ENCODE data around the gene KRT38. TPM values are rescaled to one million over a fixed set of nuclear protein-coding genes. Genes with fewer than 3 reads are reported as not detected.

KRT38 gene
- total RNA-seq, 2 donors from 2014 or later: not detected

DNA sequence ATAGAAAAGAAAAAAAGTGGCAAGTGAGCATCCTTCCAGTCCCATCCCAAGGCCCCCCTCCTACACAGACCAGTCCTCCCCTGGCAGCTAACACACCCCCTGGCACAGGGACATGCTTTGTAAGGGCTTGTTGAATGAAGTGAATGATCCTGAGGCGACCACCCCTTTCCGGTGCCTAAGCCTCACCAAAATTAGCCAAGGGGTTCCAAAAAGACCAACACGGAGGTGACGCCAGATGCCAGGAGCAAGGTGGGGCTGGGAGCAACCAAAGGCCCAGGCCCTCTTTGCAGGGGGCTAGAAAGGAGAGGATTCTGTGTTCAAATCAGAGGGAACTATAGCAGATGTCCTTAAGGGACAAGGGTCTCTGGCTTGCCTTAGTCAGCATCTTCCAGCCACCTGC, 34.6 kb upstream of the KRT38 start:
- ATAC-seq (no peak), DNase-seq (ENCODE audit: low spot score) (no peak)
- Mint-ChIP-seq H3K4me3 (no peak overlapping the region), H3K27me3 (peaks cover 7% of the 10 kb centered on the region in 2 donors), H3K4me1 (ENCODE audit: low read depth in 2 of 2) (no peaks in the 10 kb centered on the region), H3K36me3 (no peaks in the 10 kb centered on the region), H3K9me3 (no peaks in the 10 kb centered on the region), H3K27ac (no peak overlapping the region)

GRCh38 chr17:41474863-41475262, 34.1 kb upstream of the KRT38 start:
- no peaks in the 10 kb centered on the region for H3K9me3 Mint-ChIP-seq
- H3K4me3 Mint-ChIP-seq: no peak overlapping the region

GRCh38 chr17:41468346-41468745, 27.6 kb upstream of the KRT38 start:
- Mint-ChIP-seq H3K4me3 (no peak overlapping the region), H3K36me3 (no peaks in the 10 kb centered on the region), H3K27me3 (peaks cover 6 to 7% of the 10 kb centered on the region in 2 donors), H3K4me1 (ENCODE audit: low read depth in 2 of 2) (no peaks in the 10 kb centered on the region), H3K9me3 (no peaks in the 10 kb centered on the region), H3K27ac (no peak overlapping the region)
- no peak for DNase-seq (ENCODE audit: low spot score)
- no peak for ATAC-seq

More at GRCh38 chr17:41474863-41475262, 34.1 kb upstream of the KRT38 start:
- H3K4me1 Mint-ChIP-seq (ENCODE audit: low read depth in 2 of 2): no peaks in the 10 kb centered on the region
- no peak overlapping the region for H3K27ac Mint-ChIP-seq
- ATAC-seq (no peak), DNase-seq (ENCODE audit: low spot score) (no peak)
- peaks cover 7% of the 10 kb centered on the region in 2 donors for H3K27me3 Mint-ChIP-seq
- no peaks in the 10 kb centered on the region for H3K36me3 Mint-ChIP-seq

DNA sequence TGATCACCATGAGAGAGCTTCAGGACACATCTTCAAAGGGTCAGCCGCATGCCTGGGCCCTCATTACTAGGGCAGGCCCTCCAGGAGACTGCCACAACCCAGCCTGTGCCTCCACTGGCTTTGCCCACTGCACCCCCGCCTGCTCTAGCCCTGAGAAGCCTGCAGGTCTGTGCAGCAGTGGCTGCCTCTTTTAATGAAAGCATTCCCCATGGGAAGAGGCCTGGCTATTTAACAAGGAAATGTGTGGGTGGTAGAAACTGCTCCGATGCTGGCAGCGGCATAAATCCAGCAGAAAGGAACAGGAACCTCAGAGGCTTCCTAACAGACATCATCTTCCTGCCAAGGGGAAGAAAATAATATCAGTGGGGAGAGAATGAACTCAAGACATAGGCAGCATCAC, 26.8 kb upstream of the KRT38 start:
- no peak overlapping the region for H3K27ac Mint-ChIP-seq
- H3K4me1 Mint-ChIP-seq (ENCODE audit: low read depth in 2 of 2): no peaks in the 10 kb centered on the region
- no peak overlapping the region for H3K4me3 Mint-ChIP-seq
- peaks cover 0 to 3% of the 10 kb centered on the region in 2 donors for H3K27me3 Mint-ChIP-seq
- H3K9me3 Mint-ChIP-seq: no peaks in the 10 kb centered on the region
- DNase-seq (ENCODE audit: low spot score) (no peak), ATAC-seq (no peak)
- no peaks in the 10 kb centered on the region for H3K36me3 Mint-ChIP-seq

DNA sequence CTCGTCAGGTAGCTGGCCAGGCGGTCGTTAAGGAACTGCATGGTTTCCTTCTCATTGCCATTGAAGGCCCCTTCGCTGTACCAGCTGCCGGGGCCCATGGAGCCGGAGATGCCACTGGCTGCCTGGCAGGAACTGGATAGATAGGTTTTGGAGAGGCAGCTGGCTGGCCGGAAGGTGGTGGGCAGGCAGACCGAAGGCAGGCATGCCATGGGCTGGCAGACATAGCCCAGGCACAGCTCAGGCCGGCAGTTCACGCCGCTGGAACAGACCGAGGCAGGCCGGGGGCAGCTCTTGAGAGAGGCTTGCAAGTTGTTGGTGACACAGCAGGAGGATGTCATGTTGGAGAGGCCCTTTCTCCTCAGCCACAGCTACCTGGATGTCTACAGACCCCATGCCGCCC, 26.2 kb upstream of the KRT38 start, which contains the start of gene KRT32:
KRT32 (minus strand) TSS at position 399 of the 400 bp plus-strand sequence; CDS start at position 338, 61 bp downstream.
- Mint-ChIP-seq H3K4me3 (no peak within 1 kb of the TSS), H3K4me1 (ENCODE audit: low read depth in 2 of 2) (no peaks in the 10 kb centered on the region), H3K36me3 (no peaks in the 10 kb centered on the region), H3K9me3 (no peaks in the 10 kb centered on the region), H3K27ac (no peak within 1 kb of the TSS), H3K27me3 (peaks cover 0 to 3% of the 10 kb centered on the region in 2 donors)
- DNase-seq (ENCODE audit: low spot score): no peak
- no peak for ATAC-seq

DNA sequence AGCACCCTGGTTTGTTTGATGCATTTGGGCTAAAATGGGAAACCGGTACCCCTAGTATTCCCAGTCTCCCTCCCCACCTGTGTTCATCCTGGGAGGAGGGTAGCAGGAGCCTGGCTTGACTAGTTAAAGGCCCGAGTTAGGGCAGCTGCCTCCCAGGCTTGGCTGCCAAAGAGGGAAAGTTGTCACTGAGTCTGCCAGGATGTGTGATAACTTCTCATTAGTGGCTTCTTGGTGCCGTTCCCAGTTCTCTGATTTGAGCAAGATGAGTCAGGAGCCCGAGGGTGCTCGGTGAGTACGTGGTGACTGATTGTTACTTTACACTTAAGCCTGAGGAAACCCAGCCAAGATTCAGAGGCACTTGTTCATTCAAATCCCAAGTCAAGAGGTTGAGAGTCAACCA, 23.9 kb upstream of the KRT38 start:
- DNase-seq (ENCODE audit: low spot score): no peak
- peaks cover 7 to 8% of the 10 kb centered on the region in 2 donors for H3K27me3 Mint-ChIP-seq
- H3K9me3 Mint-ChIP-seq: no peaks in the 10 kb centered on the region
- no peaks in the 10 kb centered on the region for H3K36me3 Mint-ChIP-seq
- no peaks in the 10 kb centered on the region for H3K4me1 Mint-ChIP-seq (ENCODE audit: low read depth in 2 of 2)
- H3K27ac Mint-ChIP-seq: no peak overlapping the region
- ATAC-seq: peak in 1 of 2 donors; percentile 34
- H3K4me3 Mint-ChIP-seq: no peak overlapping the region

- Mint-ChIP-seq H3K27ac (no peak overlapping the region), H3K4me1 (ENCODE audit: low read depth in 2 of 2) (no peaks in the 10 kb centered on the region), H3K27me3 (peaks cover 7 to 8% of the 10 kb centered on the region in 2 donors), H3K9me3 (no peaks in the 10 kb centered on the region), H3K36me3 (no peaks in the 10 kb centered on the region), H3K4me3 (no peak overlapping the region)
- DNase-seq (ENCODE audit: low spot score) (no peak), ATAC-seq (no peak)
Observed at GRCh38 chr17:41464173-41464572, 23.4 kb upstream of the KRT38 start.

- no peak overlapping the region for H3K27ac Mint-ChIP-seq
- H3K27me3 Mint-ChIP-seq: peaks cover 6 to 8% of the 10 kb centered on the region in 2 donors
- no peaks in the 10 kb centered on the region for H3K4me1 Mint-ChIP-seq (ENCODE audit: low read depth in 2 of 2)
- ATAC-seq: no peak
- no peak for DNase-seq (ENCODE audit: low spot score)
- no peaks in the 10 kb centered on the region for H3K36me3 Mint-ChIP-seq
- no peak overlapping the region for H3K4me3 Mint-ChIP-seq
- H3K9me3 Mint-ChIP-seq: no peaks in the 10 kb centered on the region
Observed at GRCh38 chr17:41463746-41464145, 23.0 kb upstream of the KRT38 start.

DNA sequence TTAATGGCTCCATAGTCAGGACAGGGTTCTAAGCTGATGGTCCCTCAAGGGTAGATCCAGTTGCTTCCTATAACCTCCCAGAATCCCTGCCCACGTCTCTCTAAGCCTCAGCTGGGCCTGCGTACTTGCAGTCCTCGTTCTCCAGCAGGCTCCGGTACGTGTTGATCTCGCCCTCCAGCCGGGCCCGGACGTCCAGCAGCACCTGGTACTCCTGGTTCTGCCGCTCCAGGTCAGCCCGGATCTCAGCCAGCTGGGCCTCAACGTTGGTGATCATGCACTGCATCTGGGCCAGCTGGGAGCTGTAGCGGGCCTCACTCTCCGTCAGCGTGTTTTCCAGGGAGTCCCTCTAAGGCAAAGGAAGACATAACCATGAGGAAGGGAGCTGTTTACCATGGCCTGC, 21.9 kb upstream of the KRT38 start:
- no peaks in the 10 kb centered on the region for H3K36me3 Mint-ChIP-seq
- ATAC-seq (no peak), DNase-seq (ENCODE audit: low spot score) (no peak)
- H3K27me3 Mint-ChIP-seq: peaks cover 8 to 10% of the 10 kb centered on the region in 2 donors
- H3K9me3 Mint-ChIP-seq: no peaks in the 10 kb centered on the region
- no peak overlapping the region for H3K27ac Mint-ChIP-seq
- H3K4me1 Mint-ChIP-seq (ENCODE audit: low read depth in 2 of 2): no peaks in the 10 kb centered on the region
- no peak overlapping the region for H3K4me3 Mint-ChIP-seq

- H3K4me3 Mint-ChIP-seq: no peak overlapping the region
- no peak for DNase-seq (ENCODE audit: low spot score)
- no peaks in the 10 kb centered on the region for H3K36me3 Mint-ChIP-seq
- ATAC-seq: no peak
- peaks cover 16 to 20% of the 10 kb centered on the region in 2 donors for H3K27me3 Mint-ChIP-seq
- H3K27ac Mint-ChIP-seq: no peak overlapping the region
- H3K4me1 Mint-ChIP-seq (ENCODE audit: low read depth in 2 of 2): no peaks in the 10 kb centered on the region
- no peaks in the 10 kb centered on the region for H3K9me3 Mint-ChIP-seq
Observed at GRCh38 chr17:41457676-41458075, 16.9 kb upstream of the KRT38 start.

DNA sequence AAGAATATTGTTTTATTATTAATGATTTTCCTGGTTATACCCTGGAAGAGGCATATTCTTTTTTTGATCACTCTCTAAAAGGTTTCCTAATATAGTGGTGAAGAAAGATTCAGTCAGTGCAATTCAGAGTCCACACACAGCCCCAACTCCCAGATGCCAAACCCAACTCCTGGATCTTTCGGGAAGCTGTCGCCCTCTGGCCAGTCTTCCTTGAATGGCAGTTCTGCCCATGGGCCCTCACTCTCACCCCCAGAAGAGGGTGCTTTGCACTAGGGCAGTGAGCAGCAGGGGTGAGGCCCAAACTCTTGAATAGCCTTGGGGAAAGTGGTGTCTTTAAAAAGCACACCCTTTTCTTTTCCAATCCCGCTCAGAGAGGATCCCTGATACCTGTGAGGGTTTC, 15.4 kb upstream of the KRT38 start:
- no peak for ATAC-seq
- Mint-ChIP-seq H3K27me3 (peaks cover 24% of the 10 kb centered on the region in 2 donors), H3K4me3 (no peak overlapping the region), H3K36me3 (no peaks in the 10 kb centered on the region), H3K27ac (no peak overlapping the region), H3K9me3 (no peaks in the 10 kb centered on the region), H3K4me1 (ENCODE audit: low read depth in 2 of 2) (no peaks in the 10 kb centered on the region)
- no peak for DNase-seq (ENCODE audit: low spot score)

DNA sequence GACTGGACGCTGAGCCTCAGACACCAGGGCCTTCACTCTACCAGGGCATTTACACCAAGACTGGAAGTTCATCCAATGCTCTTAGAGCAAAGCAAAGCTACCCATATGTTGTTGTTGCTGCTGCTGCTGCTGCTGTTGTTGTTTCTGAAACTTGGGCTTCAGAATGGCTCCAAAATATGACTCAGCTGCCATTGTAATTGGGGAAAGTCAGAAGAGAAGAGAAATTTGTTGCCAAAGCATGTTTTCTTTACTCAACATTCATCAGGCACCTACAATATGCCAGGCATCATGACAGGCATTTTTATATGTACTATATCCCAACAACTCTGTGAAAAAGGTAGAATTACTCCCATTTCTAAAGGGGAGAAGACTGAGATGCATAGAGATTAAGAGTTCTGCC, 14.5 kb upstream of the KRT38 start:
- H3K27ac Mint-ChIP-seq: no peak overlapping the region
- no peaks in the 10 kb centered on the region for H3K4me1 Mint-ChIP-seq (ENCODE audit: low read depth in 2 of 2)
- no peak overlapping the region for H3K4me3 Mint-ChIP-seq
- peaks cover 26 to 29% of the 10 kb centered on the region in 2 donors for H3K27me3 Mint-ChIP-seq
- no peaks in the 10 kb centered on the region for H3K36me3 Mint-ChIP-seq
- no peak for ATAC-seq
- no peaks in the 10 kb centered on the region for H3K9me3 Mint-ChIP-seq
- DNase-seq (ENCODE audit: low spot score): no peak

DNA sequence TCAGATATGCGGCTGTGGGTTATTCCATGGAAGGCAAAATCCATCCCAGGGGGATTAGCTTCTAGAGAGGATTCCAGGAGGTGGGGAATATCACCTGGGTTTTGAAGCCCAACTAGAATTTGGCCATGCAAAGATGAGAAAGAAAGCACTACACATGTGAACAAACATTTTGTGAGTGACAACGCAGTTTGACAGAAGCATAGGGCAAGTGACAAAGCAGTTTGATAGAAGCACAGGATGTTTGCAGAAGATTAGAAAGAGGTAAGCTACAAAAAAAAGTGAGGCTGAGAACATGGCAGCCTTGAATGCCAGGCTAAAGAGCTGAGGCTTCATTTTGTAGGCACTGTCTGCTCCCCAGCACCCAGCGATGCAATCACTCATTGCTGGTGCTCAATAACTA, 12.3 kb upstream of the KRT38 start:
- Mint-ChIP-seq H3K9me3 (no peaks in the 10 kb centered on the region), H3K27ac (no peak overlapping the region), H3K4me1 (ENCODE audit: low read depth in 2 of 2) (no peaks in the 10 kb centered on the region), H3K36me3 (no peaks in the 10 kb centered on the region), H3K27me3 (peaks cover 24 to 32% of the 10 kb centered on the region in 2 donors), H3K4me3 (no peak overlapping the region)
- ATAC-seq (no peak), DNase-seq (ENCODE audit: low spot score) (no peak)

- DNase-seq (ENCODE audit: low spot score): no peak
- Mint-ChIP-seq H3K27ac (no peak overlapping the region), H3K36me3 (no peaks in the 10 kb centered on the region), H3K4me1 (ENCODE audit: low read depth in 2 of 2) (no peaks in the 10 kb centered on the region), H3K9me3 (no peaks in the 10 kb centered on the region), H3K4me3 (no peak overlapping the region), H3K27me3 (peaks cover 24 to 32% of the 10 kb centered on the region in 2 donors)
- no peak for ATAC-seq
Observed at GRCh38 chr17:41452281-41452680, 11.5 kb upstream of the KRT38 start.

DNA sequence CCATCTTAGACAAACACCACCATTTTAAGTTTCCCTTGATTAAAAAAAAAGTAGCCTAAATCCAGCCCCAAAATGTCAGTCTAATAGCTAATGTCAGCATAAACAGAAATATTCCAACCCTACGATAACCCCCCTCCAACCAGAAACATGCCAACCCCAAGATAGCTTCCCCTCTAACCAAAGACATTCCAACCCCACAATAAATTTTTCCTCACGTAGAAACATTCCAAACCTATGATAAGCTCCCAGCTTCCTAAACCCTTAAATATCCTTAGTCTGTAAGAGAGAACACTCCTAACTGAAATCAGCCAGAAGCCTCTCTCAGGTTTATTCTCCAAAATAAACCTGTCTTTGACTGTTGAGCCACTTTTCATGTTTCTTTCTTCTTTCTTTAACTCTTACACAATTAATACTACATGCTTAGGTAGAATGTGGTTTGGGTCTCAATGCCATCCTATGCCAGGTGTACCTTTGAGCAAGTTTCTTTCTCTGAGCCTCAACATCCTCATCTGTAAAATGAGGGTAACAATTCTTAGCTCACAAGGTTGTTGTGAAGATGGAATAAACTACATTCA, 10.5 kb upstream of the KRT38 start:
- no peaks in the 10 kb centered on the region for H3K9me3 Mint-ChIP-seq

More for the DNA sequence above, 10.5 kb upstream of the KRT38 start:
- Mint-ChIP-seq H3K4me1 (ENCODE audit: low read depth in 2 of 2) (no peaks in the 10 kb centered on the region), H3K27me3 (peaks cover 26 to 36% of the 10 kb centered on the region in 2 donors), H3K4me3 (no peak overlapping the region), H3K27ac (no peak overlapping the region), H3K36me3 (no peaks in the 10 kb centered on the region)
- DNase-seq (ENCODE audit: low spot score) (no peak), ATAC-seq (no peak)
